Measurements from ENCODE around the gene ALX4.

- TF ChIP-seq REST (IDR thresholded peaks at IDR 0.05; ENCODE audit: low read depth, low read length) (no peak), USF2 (IDR thresholded peaks at IDR 0.05; ENCODE audit: borderline replicate concordance, low read depth, low read length) (no peak), CTCF (IDR thresholded peaks at IDR 0.05) (no peak), GABPA (IDR thresholded peaks at IDR 0.05; ENCODE audit: low read depth) (no peak), EP300 (IDR thresholded peaks at IDR 0.05; ENCODE audit: borderline replicate concordance in 1 of 2, low read depth in 1 of 2, low read length in 1 of 2) (no peak), JUND (IDR thresholded peaks at IDR 0.05) (no peak), FOXJ3 (CRISPR knock-in tag; IDR thresholded peaks at IDR 0.05) (no peak), TAF1 (IDR thresholded peaks at IDR 0.05; ENCODE audit: borderline replicate concordance, low read depth, low read length) (no peak), NRF1 (IDR thresholded peaks at IDR 0.05; ENCODE audit: low read depth, low read length) (no peak), PBX3 (IDR thresholded peaks at IDR 0.05) (no peak), FOSL2 (IDR thresholded peaks at IDR 0.05; ENCODE audit: borderline replicate concordance, low read depth) (no peak), RXRA (IDR thresholded peaks at IDR 0.05; ENCODE audit: borderline replicate concordance, low read depth) (no peak)
Measured at GRCh38 chr11:44321059-44321458, 11.1 kb upstream of the ALX4 start.

All from SK-N-SH (cell line).